Left lung (tissue), 10 donors: ENCODE results near the gene MOB1A. TPM values are rescaled to one million over a fixed set of nuclear protein-coding genes. Genes with fewer than 3 reads are reported as not detected.

ENCODE experiments used
- ATAC-seq: fragments of 200-7000 bp; cut with Tn5 transposase; one replicate; pipeline ENCODE4 v1.9.1; 2020; ENCODE audit warnings: moderate library complexity
- DNase-seq, 4 donors: peaks; one replicate each; pipeline ENCODE4 v3.0.0-alpha.2; 2013 to 2020
- H3K27ac ChIP-seq, 2 donors: fragments of 200-600 bp; sonication (generic) in 1 of 2; one replicate each; pipeline versions ENCODE4 v1.5.0 to v1.8.0; 2020 to 2021
- H3K27me3 ChIP-seq, 2 donors: fragments of 200-600 bp; sonication (generic) in 1 of 2; one replicate each; pipeline versions ENCODE4 v1.5.0 to v1.8.0; 2020 to 2021
- H3K36me3 ChIP-seq, 2 donors: fragments of 200-600 bp; sonication (generic) in 1 of 2; one replicate each; pipeline versions ENCODE4 v1.5.0 to v1.8.0; 2020 to 2021
- H3K4me1 ChIP-seq, 2 donors: fragments of 200-600 bp; one replicate each; pipeline ENCODE4 v1.8.0; 2021
- H3K4me3 ChIP-seq, 2 donors: fragments of 200-600 bp; sonication (generic) in 1 of 2; one replicate each; pipeline versions ENCODE4 v1.5.0 to v1.8.0; 2020 to 2021; ENCODE audit warnings: mild to moderate bottlenecking in 1 of 2
- H3K9me3 ChIP-seq, 2 donors: fragments of 200-600 bp; sonication (generic) in 1 of 2; one replicate each; pipeline versions ENCODE4 v1.5.0 to v1.8.0; 2020 to 2021
- intact Hi-C, 2 donors: fragments of 100-400 bp; cut with DNase I; formaldehyde crosslinking; loops; one replicate each; pipeline versions ENCODE4 v1.11.2 to v1.14.2; 2022
- polyA plus RNA-seq, 6 donors: library from polyadenylated mRNA; unstranded; fragments of 120-200 nt; gene quantifications; one replicate each; pipeline ENCODE4 v1.2.1, GENCODE V29; 2013; ENCODE audit not compliant: insufficient read length in 6 of 6
- total RNA-seq, 2 donors: library from RNA; stranded (reverse); fragmentation: NEBNext Ultra II Directional; extraction: Animal tissue kit (Norgen Biotek cat#: 25700); gene quantifications; one replicate each; pipeline ENCODE4 v1.2.1, GENCODE V29; 2021
- TF ChIP-seq, protein P1 (sequence below), 2 donors: fragments of 200-600 bp; sonication (generic) in 1 of 2; IDR thresholded peaks; one replicate each; pipeline versions ENCODE4 v1.5.0 to v1.8.0; 2021; ENCODE audit warnings: antibody characterized with exemption in 2 of 2
- donor health status: DM: no; HTN: yes; CAD: no.
- donor health status: DM: no; HTN: no; CAD: no.

MOB1A gene
- total and polyA plus RNA-seq, 8 donors = 78.8 to 154 (median 85.2) TPM

DNA sequence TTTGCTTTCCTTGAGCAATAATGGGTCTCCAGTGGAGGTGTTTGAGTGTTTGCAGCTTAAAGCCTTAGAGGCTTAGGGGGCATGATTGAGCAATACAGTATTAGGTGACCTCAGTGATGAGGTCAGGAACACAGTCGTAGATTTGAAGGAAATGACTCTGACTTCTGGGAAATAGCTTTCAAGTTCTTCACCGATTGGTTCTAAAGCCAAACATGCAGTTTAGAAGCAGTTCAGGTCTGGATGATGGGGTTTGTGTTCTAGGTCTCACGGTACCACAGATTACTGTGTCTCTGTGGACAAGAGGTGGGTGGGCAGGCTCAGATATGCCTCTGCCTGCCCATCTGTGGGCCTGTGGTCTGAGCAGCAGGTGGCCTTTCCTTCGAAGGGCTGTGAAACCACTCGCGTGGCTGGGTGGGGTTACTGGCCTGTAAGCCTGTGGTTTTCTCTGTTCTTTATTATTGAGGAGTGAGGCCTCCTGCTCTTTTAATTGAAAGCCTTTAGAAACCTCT is 27.6 kb upstream of the MOB1A start:
- ATAC-seq (peak; percentile 76), DNase-seq (no peak)
- intact Hi-C loops = no loop called here
- no peaks in the 10 kb centered on the region for H3K9me3 ChIP-seq
- peak overlapping the region; percentile 40 to 84 for H3K27ac ChIP-seq
- H3K4me1 ChIP-seq = peaks cover 16 to 42% of the 10 kb centered on the region in 2 donors
- H3K36me3 ChIP-seq = peaks cover 0 to 60% of the 10 kb centered on the region in 2 donors
- no peaks in the 10 kb centered on the region for H3K27me3 ChIP-seq
- H3K4me3 ChIP-seq = no peak overlapping the region
- TF ChIP-seq, protein P1, sequence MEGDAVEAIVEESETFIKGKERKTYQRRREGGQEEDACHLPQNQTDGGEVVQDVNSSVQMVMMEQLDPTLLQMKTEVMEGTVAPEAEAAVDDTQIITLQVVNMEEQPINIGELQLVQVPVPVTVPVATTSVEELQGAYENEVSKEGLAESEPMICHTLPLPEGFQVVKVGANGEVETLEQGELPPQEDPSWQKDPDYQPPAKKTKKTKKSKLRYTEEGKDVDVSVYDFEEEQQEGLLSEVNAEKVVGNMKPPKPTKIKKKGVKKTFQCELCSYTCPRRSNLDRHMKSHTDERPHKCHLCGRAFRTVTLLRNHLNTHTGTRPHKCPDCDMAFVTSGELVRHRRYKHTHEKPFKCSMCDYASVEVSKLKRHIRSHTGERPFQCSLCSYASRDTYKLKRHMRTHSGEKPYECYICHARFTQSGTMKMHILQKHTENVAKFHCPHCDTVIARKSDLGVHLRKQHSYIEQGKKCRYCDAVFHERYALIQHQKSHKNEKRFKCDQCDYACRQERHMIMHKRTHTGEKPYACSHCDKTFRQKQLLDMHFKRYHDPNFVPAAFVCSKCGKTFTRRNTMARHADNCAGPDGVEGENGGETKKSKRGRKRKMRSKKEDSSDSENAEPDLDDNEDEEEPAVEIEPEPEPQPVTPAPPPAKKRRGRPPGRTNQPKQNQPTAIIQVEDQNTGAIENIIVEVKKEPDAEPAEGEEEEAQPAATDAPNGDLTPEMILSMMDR (IDR thresholded peaks at IDR 0.05) = no peak

DNA sequence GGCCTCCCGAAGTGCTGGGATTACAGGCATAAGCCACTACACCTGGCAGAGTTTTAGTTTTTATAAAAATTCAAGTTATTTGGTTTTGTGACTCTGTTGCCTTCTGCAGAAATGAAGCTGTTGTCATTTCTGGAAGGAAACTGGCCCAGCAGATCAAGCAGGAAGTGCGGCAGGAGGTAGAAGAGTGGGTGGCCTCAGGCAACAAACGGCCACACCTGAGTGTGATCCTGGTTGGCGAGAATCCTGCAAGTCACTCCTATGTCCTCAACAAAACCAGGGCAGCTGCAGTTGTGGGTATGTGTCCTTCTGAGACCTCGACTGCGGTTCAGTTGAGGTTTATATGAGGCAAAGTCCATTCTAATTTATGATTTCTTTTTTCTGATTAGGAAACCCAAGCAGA is 26.9 kb upstream of the MOB1A start:
- H3K9me3 ChIP-seq = no peaks in the 10 kb centered on the region
- peaks cover 0 to 53% of the 10 kb centered on the region in 2 donors for H3K36me3 ChIP-seq
- TF ChIP-seq, protein P1 (IDR thresholded peaks at IDR 0.05) = no peak
- ATAC-seq (peak; percentile 89), DNase-seq (no peak)
- intact Hi-C loops = no loop called here
- peaks cover 16 to 49% of the 10 kb centered on the region in 2 donors for H3K4me1 ChIP-seq
- H3K27ac ChIP-seq = peak overlapping the region; percentile 40 to 84
- no peak overlapping the region for H3K4me3 ChIP-seq
- H3K27me3 ChIP-seq = no peaks in the 10 kb centered on the region

DNA sequence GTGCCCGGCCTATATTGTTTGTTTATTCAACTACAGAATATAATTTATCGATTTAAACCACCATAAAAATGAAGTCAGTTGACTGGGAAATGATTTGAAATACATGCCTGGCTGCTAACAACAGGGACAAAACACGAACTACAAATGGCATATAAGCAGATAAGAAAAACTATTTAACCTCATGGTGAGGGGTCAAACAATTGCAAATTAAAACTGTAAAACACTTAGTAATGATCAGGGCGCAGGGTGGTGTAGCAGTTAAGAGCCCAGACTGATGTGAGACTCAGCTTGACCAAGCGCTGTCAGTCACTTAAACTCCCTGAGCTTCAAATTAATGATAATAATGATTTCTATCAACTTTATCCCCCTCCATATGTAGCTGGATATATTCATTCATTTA is 26.4 kb upstream of the MOB1A start:
- Histone ChIP-seq H3K9me3 (no peaks in the 10 kb centered on the region), H3K4me3 (no peak overlapping the region), H3K36me3 (peaks cover 0 to 49% of the 10 kb centered on the region in 2 donors), H3K27me3 (no peaks in the 10 kb centered on the region), H3K27ac (peak overlapping the region; percentile 40 to 84), H3K4me1 (peaks cover 18 to 54% of the 10 kb centered on the region in 2 donors)
- TF ChIP-seq, protein P1 (IDR thresholded peaks at IDR 0.05) = no peak
- intact Hi-C loops = no loop called here
- no peak for ATAC-seq
- no peak for DNase-seq

- Histone ChIP-seq H3K27me3 (no peaks in the 10 kb centered on the region), H3K4me3 (no peak overlapping the region), H3K36me3 (peaks cover 0 to 42% of the 10 kb centered on the region in 2 donors), H3K27ac (no peak overlapping the region), H3K4me1 (peaks cover 22 to 59% of the 10 kb centered on the region in 2 donors), H3K9me3 (no peaks in the 10 kb centered on the region)
- ATAC-seq (no peak), DNase-seq (no peak)
- intact Hi-C loops = no loop called here
- TF ChIP-seq, protein P1 (IDR thresholded peaks at IDR 0.05) = no peak
Observed at GRCh38 chr2:74204436-74204835, 25.8 kb upstream of the MOB1A start.

DNA sequence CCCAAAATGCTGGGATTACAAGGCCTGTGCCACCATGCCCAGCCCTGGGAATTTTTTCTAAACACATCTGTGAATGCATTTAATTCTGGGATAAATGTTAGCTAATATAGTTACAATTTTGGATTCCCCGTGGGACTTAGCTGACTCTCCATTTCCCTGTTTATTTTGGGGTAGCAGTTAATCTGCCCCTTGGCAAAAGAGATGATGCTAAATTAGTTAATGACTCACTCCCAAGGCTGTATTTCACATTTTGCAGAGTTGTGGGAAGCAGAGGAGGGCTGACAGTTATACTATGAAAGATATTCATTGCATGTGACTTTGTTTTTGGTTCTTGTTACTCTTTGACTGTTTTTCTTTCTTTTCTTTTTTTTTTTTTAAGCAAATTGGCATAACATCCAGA is 22.9 kb upstream of the MOB1A start:
- ATAC-seq (no peak), DNase-seq (no peak)
- H3K27ac ChIP-seq = no peak overlapping the region
- no peaks in the 10 kb centered on the region for H3K27me3 ChIP-seq
- H3K4me3 ChIP-seq = no peak overlapping the region
- no peaks in the 10 kb centered on the region for H3K9me3 ChIP-seq
- H3K4me1 ChIP-seq = peaks cover 20 to 58% of the 10 kb centered on the region in 2 donors
- TF ChIP-seq, protein P1 (IDR thresholded peaks at IDR 0.05) = no peak
- intact Hi-C loops = no loop called here
- H3K36me3 ChIP-seq = peaks cover 0 to 15% of the 10 kb centered on the region in 2 donors
